HG03135 (cell line): ENCODE measurements around the gene TMEM245.

Source experiments
- ATAC-seq: cut with Tn5 transposase; IDR thresholded peaks from one replicate; pipeline ENCODE4 v1.9.1; 2021; ENCODE audit warnings: mild to moderate bottlenecking, moderate library complexity; ENCODE audit not compliant: unreplicated experiment

The TMEM245 gene

GRCh38 chr9:109107402-109108240, 12.1 kb downstream of the TMEM245 start:
- ATAC-seq: no peak

- ATAC-seq: peak; percentile 63
Measured at GRCh38 chr9:109101810-109102209, 17.9 kb downstream of the TMEM245 start.

- no peak for ATAC-seq
Measured at GRCh38 chr9:109101202-109101595, 18.5 kb downstream of the TMEM245 start.

GRCh38 chr9:109100543-109101201, 19.1 kb downstream of the TMEM245 start:
- no peak for ATAC-seq

- no peak for ATAC-seq
Measured at GRCh38 chr9:109098960-109099308, 20.8 kb downstream of the TMEM245 start.

GRCh38 chr9:109098171-109098959, 21.4 kb downstream of the TMEM245 start:
- no peak for ATAC-seq

GRCh38 chr9:109097146-109097545, 22.6 kb downstream of the TMEM245 start:
- no peak for ATAC-seq

GRCh38 chr9:109095321-109095720, 24.4 kb downstream of the TMEM245 start:
- no peak for ATAC-seq

- ATAC-seq: no peak
Measured at GRCh38 chr9:109094268-109094667, 25.5 kb downstream of the TMEM245 start.

- no peak for ATAC-seq
Measured at GRCh38 chr9:109092587-109092986, 27.2 kb downstream of the TMEM245 start.

- no peak for ATAC-seq
Measured at GRCh38 chr9:109092051-109092580, 27.6 kb downstream of the TMEM245 start.

GRCh38 chr9:109088221-109088620, 31.5 kb downstream of the TMEM245 start:
- ATAC-seq: no peak

GRCh38 chr9:109087795-109088194, 32.0 kb downstream of the TMEM245 start:
- no peak for ATAC-seq

- no peak for ATAC-seq
Measured at GRCh38 chr9:109086221-109086620, 33.5 kb downstream of the TMEM245 start.

GRCh38 chr9:109085510-109085909, 34.2 kb downstream of the TMEM245 start:
- ATAC-seq: no peak

GRCh38 chr9:109083813-109084405, 35.8 kb downstream of the TMEM245 start:
- no peak for ATAC-seq

GRCh38 chr9:109083141-109083540, 36.6 kb downstream of the TMEM245 start:
- ATAC-seq: no peak

- no peak for ATAC-seq
Measured at GRCh38 chr9:109082091-109082620, 37.6 kb downstream of the TMEM245 start.

GRCh38 chr9:109074236-109074889, 45.4 kb downstream of the TMEM245 start:
- ATAC-seq: no peak

- ATAC-seq: no peak
Measured at GRCh38 chr9:109072821-109073435, 46.8 kb downstream of the TMEM245 start.
